HepG2 (cell line): Measurements from ENCODE around the gene SAMD14. TPM values are rescaled to one million over a fixed set of nuclear protein-coding genes. Genes with fewer than 3 reads are reported as not detected.

Experiments used
- ATAC-seq: fragments of 200-7000 bp; cut with Tn5 transposase; 3 replicates; pipeline ENCODE4 v1.9.1; 2020; ENCODE audit warnings: mild to moderate bottlenecking, moderate library complexity
- BruUV-seq: library from RNA; stranded (reverse); fragments of 400-500 nt; replicated peaks from 2 replicates; lab custom pipeline; 2021; lab: Mats Ljungman, UMichigan
- CTCF ChIA-PET: fragments of 300-600 bp; formaldehyde crosslinking; extraction: SDS; loops from one replicate; lab custom pipeline; 2021; ENCODE audit warnings: low total read pairs, inconsistent platforms, low intra/inter-chr PET ratio; lab: Yijun Ruan, JAX
- POLR2A ChIA-PET: fragments of 350-600 bp; sonication (Branson Sonifier 250); formaldehyde crosslinking; loops from one replicate; lab custom pipeline; 2020; ENCODE audit warnings: antibody characterized with exemption, inconsistent platforms; lab: Yijun Ruan, JAX
- DNase-seq: peaks from one replicate; pipeline ENCODE4 v3.0.0-alpha.2; 2015; ENCODE audit warnings: low spot score
- FAIRE-seq: peaks from 3 replicates; lab custom pipeline; 2011; peaks lifted over from hg19 to GRCh38; lab: Jason Lieb, UNC
- H2AFZ ChIP-seq: one replicate; pipeline ENCODE4 v1.6.1; 2011; ENCODE audit warnings: low read length, inconsistent platforms
- H3K27ac ChIP-seq: fragments of 300-600 bp; 3 replicates; pipeline ENCODE4 v1.8.0; 2011; ENCODE audit warnings: mixed run types, mild to moderate bottlenecking, mixed read lengths, low read length, inconsistent platforms; ENCODE audit not compliant: insufficient read depth; ENCODE audit errors: extremely low read length
- H3K27me3 ChIP-seq, 2 experiments: fragments of 200-600 bp in 1 of 2; 2 replicates in 1 of 2; 3 replicates in 1 of 2; pipeline versions ENCODE4 v1.6.0 to v1.8.0; 2011; ENCODE audit warnings: low read length in 2 of 2, mild to moderate bottlenecking in 2 of 2, moderate library complexity in 2 of 2, inconsistent platforms in 1 of 2; ENCODE audit not compliant: insufficient read depth in 2 of 2, control insufficient read depth in 1 of 2
- H3K36me3 ChIP-seq, 2 experiments: fragments of 200-600 bp in 1 of 2; replicated peaks in 1 of 2; 2 replicates in 1 of 2; 3 replicates in 1 of 2; pipeline versions ENCODE4 v1.5.1 to v1.8.0; 2011; ENCODE audit warnings: low read length in 2 of 2, inconsistent platforms in 1 of 2; ENCODE audit not compliant: insufficient read depth in 2 of 2, control insufficient read depth in 1 of 2
- H3K4me1 ChIP-seq: 2 replicates; pipeline ENCODE4 v1.5.1; 2012; ENCODE audit warnings: low read length, inconsistent platforms; ENCODE audit not compliant: insufficient read depth
- H3K4me2 ChIP-seq: 2 replicates; pipeline ENCODE4 v1.6.0; 2011; ENCODE audit warnings: low read depth, low read length, inconsistent platforms
- H3K4me3 ChIP-seq, 3 experiments: fragments of 200-600 bp in 1 of 3; sonication (generic), shearing (Covaris generic) in 1 of 3; replicated peaks in 1 of 3; 2 replicates each; pipeline ENCODE4 v1.5.1; 2011 to 2016; ENCODE audit warnings: low read length in 3 of 3, inconsistent platforms in 2 of 3, low read depth in 2 of 3, mild to moderate bottlenecking in 2 of 3, control low read depth in 1 of 3, mixed read lengths in 1 of 3; ENCODE audit not compliant: insufficient read depth in 1 of 3
- H3K79me2 ChIP-seq: one replicate; pipeline ENCODE4 v1.6.1; 2011; ENCODE audit warnings: low read length, inconsistent platforms; ENCODE audit not compliant: insufficient read depth
- H3K9ac ChIP-seq: 2 replicates; pipeline ENCODE4 v1.6.0; 2011; ENCODE audit warnings: mild to moderate bottlenecking, low read depth, low read length, inconsistent platforms; ENCODE audit not compliant: insufficient read depth
- H3K9me3 ChIP-seq: 2 replicates; pipeline ENCODE4 v1.5.1; 2012; ENCODE audit warnings: mild to moderate bottlenecking, low read length
- H4K20me1 ChIP-seq: 2 replicates; pipeline ENCODE4 v1.6.0; 2011; ENCODE audit warnings: inconsistent platforms, mild to moderate bottlenecking, low read length, moderate library complexity; ENCODE audit not compliant: insufficient read depth
- MED1 ChIP-seq: sonication (generic); formaldehyde crosslinking; IDR thresholded peaks from 2 replicates; pipeline ENCODE4 v1.4.0; 2020; ENCODE audit warnings: missing genetic modification reagents
- RFX5 ChIP-seq: IDR thresholded peaks from 2 replicates; pipeline ENCODE4 v1.6.1; 2011; ENCODE audit warnings: low read depth, low read length, improper control_type of control experiment
- ZNF18 ChIP-seq: sonication (generic); formaldehyde crosslinking; IDR thresholded peaks from 2 replicates; pipeline ENCODE4 v1.8.0; 2022; ENCODE audit warnings: mild to moderate bottlenecking, missing genetic modification reagents; ENCODE audit not compliant: insufficient replicate concordance
- ZNF180 ChIP-seq: sonication (generic); formaldehyde crosslinking; IDR thresholded peaks from 2 replicates; pipeline ENCODE4 v1.4.0; 2020; ENCODE audit warnings: low read depth, missing genetic modification reagents, borderline replicate concordance
- ZNF441 ChIP-seq: sonication (generic); formaldehyde crosslinking; IDR thresholded peaks from 2 replicates; pipeline ENCODE4 v1.7.0; 2021; ENCODE audit warnings: missing genetic modification reagents, borderline replicate concordance
- ZNF674 ChIP-seq: sonication (generic); formaldehyde crosslinking; IDR thresholded peaks from 2 replicates; pipeline ENCODE4 v1.5.0; 2020; ENCODE audit warnings: low read depth, mild to moderate bottlenecking, missing genetic modification reagents
- WGBS: methylation state at CpG from one replicate; pipeline ENCODE4 v1.1.6; 2017; ENCODE audit warnings: low lambda C conversion rate; 5-methylcytosine and 5-hydroxymethylcytosine counted together
- in situ Hi-C: cut with HindIII; loops from 2 replicates; pipeline ENCODE4 v1.10.0; 2017; ENCODE audit warnings: low pct_unique_long_range_greater_than_20kb; ENCODE audit not compliant: extremely low pct_ligation_motif_present
- intact Hi-C: fragments of 100-400 bp; cut with micrococcal nuclease; formaldehyde crosslinking; loops from one replicate; pipeline ENCODE4 v1.10.0; 2022; ENCODE audit not compliant: unreplicated experiment
- polyA plus RNA-seq, 8 experiments: library from polyadenylated mRNA; depleted of rRNA in 3 of 8; stranded (reverse) in 7 of 8; unstranded in 1 of 8; fragments of >200 nt; fragmentation: Illumina TruSeq in 4 of 8; extraction: Trizol in 4 of 8; gene quantifications; 2 replicates each; pipeline versions ENCODE4 v1.2.1 to v1.2.3, GENCODE V29; 2011 to 2016; ENCODE audit warnings: low read depth in 4 of 8, missing spikeins in 1 of 8, mixed read lengths in 1 of 8; ENCODE audit not compliant: insufficient read depth in 1 of 8
- total RNA-seq, 5 experiments: library from RNA; depleted of rRNA; stranded (reverse); fragments of >200 nt; fragmentation: Illumina TruSeq; extraction: Trizol; gene quantifications; 2 replicates each; pipeline ENCODE4 v1.2.3, GENCODE V29; 2016; ENCODE audit warnings: low read depth in 1 of 5

The SAMD14 gene
- total and polyA plus RNA-seq, 2 of the 13 experiments (the other 11 are each of a cell fraction or from before 2014, with no cell fraction given), result 0.07 to 0.22 TPM

GRCh38 chr17:50141026-50141744, 11.2 kb upstream of the SAMD14 start:
- no peak for FAIRE-seq
- peaks cover 23% of the 10 kb centered on the region for H3K4me1 ChIP-seq
- H3K27ac ChIP-seq, result no peak overlapping the region
- intact Hi-C loops, result no loop called here
- no peak overlapping the region for H3K9ac ChIP-seq
- in situ Hi-C loops, result no loop called here
- H4K20me1 ChIP-seq, result peaks cover 6% of the 10 kb centered on the region; the same call in 1 of the 2 replicates
- no peak overlapping the region for H3K4me3 ChIP-seq
- H2AFZ ChIP-seq, result no peak overlapping the region
- no peak overlapping the region for H3K4me2 ChIP-seq
- H3K36me3 ChIP-seq, result peaks cover 57 to 75% of the 10 kb centered on the region in 2 experiments
- CTCF ChIA-PET, result interaction anchor here (2.2 kb wide), 1 partner anchor 20 kb away, joined by 32 read pairs; no protein-coding TSS in a partner anchor
- no peaks in the 10 kb centered on the region for H3K27me3 ChIP-seq
- TF ChIP-seq ZNF180 (CRISPR knock-in tag) (no peak), MED1 (no peak), ZNF674 (no peak), RFX5 (no peak), ZNF18 (CRISPR knock-in tag) (no peak), ZNF441 (CRISPR knock-in tag) (no peak)
- TF ChIP-seq, all 625 proteins: peak for 0
- peaks cover under 1% of the 10 kb centered on the region for H3K79me2 ChIP-seq
- DNase-seq (no peak), ATAC-seq (no peak)
- BruUV-seq, result no TSS peak
- POLR2A ChIA-PET, result no interaction called here
- no peaks in the 10 kb centered on the region for H3K9me3 ChIP-seq
- WGBS, result 97% methylated on average over 16 of the region's 16 CpGs
